ENCODE data around the gene UGT1A4.

Gene UGT1A4

DNA sequence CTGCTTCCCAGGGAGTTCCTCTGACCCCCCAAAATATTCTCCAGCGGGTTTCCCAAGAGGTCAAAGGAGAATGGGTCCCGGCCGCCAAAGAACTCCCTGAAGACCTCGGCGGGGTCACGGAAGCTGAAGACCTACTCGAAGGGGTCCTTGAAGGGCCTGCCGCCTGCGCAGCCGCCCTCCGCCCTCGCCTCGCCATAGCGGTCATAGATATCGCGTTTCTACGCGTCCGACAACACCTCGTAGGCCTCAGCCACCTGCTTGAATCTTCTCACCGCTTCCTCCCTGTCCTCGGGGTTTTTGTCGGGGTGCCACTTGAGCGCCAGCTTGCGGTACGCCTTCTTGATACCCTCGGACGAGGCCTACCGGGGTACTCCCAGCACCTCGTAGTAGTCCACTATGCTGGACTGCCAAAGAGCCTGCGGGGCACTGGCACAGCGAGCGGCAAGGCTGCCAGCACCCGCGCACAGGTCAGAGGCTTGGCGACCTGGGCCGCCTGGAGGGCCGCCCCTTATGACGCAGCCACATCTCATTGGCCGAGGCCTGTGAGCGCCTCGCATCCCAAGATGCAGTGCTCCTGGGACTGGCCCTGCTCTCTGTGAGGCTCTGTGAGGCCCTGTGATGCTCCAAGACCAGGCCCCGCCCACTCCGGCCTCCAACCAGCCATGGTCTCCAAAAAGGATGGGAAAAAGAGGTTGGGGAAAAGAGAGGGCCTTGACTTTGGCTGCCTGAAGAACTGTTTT, 36.5 kb downstream of the UGT1A4 start:
- TF ChIP-seq, protein P1, sequence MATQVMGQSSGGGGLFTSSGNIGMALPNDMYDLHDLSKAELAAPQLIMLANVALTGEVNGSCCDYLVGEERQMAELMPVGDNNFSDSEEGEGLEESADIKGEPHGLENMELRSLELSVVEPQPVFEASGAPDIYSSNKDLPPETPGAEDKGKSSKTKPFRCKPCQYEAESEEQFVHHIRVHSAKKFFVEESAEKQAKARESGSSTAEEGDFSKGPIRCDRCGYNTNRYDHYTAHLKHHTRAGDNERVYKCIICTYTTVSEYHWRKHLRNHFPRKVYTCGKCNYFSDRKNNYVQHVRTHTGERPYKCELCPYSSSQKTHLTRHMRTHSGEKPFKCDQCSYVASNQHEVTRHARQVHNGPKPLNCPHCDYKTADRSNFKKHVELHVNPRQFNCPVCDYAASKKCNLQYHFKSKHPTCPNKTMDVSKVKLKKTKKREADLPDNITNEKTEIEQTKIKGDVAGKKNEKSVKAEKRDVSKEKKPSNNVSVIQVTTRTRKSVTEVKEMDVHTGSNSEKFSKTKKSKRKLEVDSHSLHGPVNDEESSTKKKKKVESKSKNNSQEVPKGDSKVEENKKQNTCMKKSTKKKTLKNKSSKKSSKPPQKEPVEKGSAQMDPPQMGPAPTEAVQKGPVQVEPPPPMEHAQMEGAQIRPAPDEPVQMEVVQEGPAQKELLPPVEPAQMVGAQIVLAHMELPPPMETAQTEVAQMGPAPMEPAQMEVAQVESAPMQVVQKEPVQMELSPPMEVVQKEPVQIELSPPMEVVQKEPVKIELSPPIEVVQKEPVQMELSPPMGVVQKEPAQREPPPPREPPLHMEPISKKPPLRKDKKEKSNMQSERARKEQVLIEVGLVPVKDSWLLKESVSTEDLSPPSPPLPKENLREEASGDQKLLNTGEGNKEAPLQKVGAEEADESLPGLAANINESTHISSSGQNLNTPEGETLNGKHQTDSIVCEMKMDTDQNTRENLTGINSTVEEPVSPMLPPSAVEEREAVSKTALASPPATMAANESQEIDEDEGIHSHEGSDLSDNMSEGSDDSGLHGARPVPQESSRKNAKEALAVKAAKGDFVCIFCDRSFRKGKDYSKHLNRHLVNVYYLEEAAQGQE (IDR thresholded peaks at IDR 0.05; ENCODE audit: insufficient read depth in 1 of 2, low read depth in 2 of 2, low read length in 2 of 2): no peak
- TF ChIP-seq POLR2AphosphoS5 (IDR thresholded peaks at IDR 0.05; ENCODE audit: low read depth, low read length) (no peak), SIN3A (IDR thresholded peaks at IDR 0.05; ENCODE audit: borderline replicate concordance, insufficient read depth, low read length) (no peak), TAF1 (IDR thresholded peaks at IDR 0.05; ENCODE audit: borderline replicate concordance, insufficient read depth, low read length) (no peak), FOXP2 (optimal IDR thresholded peaks at IDR 0.05; ENCODE audit: borderline replicate concordance, extremely low read depth, extremely low read length, insufficient read depth) (no peak)

- TF ChIP-seq POLR2AphosphoS5 (IDR thresholded peaks at IDR 0.05; ENCODE audit: low read depth, low read length): no peak
- TF ChIP-seq, protein P1 (IDR thresholded peaks at IDR 0.05; ENCODE audit: insufficient read depth in 1 of 2, low read depth in 2 of 2, low read length in 2 of 2): no peak
- TF ChIP-seq FOXP2 (optimal IDR thresholded peaks at IDR 0.05; ENCODE audit: borderline replicate concordance, extremely low read depth, extremely low read length, insufficient read depth): no peak
- no peak for TF ChIP-seq TAF1 (IDR thresholded peaks at IDR 0.05; ENCODE audit: borderline replicate concordance, insufficient read depth, low read length)
- no peak for TF ChIP-seq SIN3A (IDR thresholded peaks at IDR 0.05; ENCODE audit: borderline replicate concordance, insufficient read depth, low read length)
Observed at GRCh38 chr2:233756429-233757081, 38.0 kb downstream of the UGT1A4 start.

DNA sequence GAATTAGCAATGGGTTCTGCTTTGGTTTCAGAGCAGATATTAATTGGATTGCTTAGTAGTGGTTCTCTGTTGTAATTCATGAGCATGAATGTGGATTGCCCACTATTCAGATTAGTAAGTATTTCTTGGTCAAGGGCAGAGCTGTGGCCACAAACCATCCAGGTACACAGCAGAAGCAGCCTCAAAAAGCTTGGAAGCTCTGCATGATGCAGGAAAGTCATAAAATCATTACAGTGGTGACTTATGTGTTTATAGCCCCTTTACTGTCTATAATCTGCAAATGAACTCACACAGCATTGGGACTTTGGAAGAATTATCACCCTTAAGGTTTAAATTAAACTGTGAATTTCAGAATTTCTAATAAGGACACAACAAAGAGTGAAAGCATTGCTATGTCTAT, 39.6 kb downstream of the UGT1A4 start:
- no peak for TF ChIP-seq FOXP2 (optimal IDR thresholded peaks at IDR 0.05; ENCODE audit: borderline replicate concordance, extremely low read depth, extremely low read length, insufficient read depth)
- no peak for TF ChIP-seq POLR2AphosphoS5 (IDR thresholded peaks at IDR 0.05; ENCODE audit: low read depth, low read length)
- TF ChIP-seq, protein P1 (IDR thresholded peaks at IDR 0.05; ENCODE audit: insufficient read depth in 1 of 2, low read depth in 2 of 2, low read length in 2 of 2): no peak
- no peak for TF ChIP-seq SIN3A (IDR thresholded peaks at IDR 0.05; ENCODE audit: borderline replicate concordance, insufficient read depth, low read length)
- TF ChIP-seq TAF1 (IDR thresholded peaks at IDR 0.05; ENCODE audit: borderline replicate concordance, insufficient read depth, low read length): no peak

DNA sequence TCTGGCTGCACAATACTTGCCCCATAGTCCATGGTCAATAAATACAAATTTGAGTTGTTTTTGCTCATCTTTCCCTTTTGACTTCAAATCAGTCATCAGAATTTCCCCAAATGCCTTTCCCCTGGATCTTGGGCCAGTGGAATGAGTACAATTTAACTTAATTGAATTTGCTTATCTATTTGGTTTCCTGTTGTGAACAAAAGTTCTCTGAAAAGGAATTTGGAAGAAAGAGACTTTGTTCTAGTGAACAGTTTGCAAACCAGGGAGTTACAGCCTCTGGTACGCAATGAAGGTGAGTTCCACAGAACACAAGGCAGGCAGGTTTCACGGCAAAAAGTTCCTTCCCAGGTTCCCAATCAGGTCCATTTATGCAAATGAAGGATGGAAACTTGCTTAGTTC, 40.3 kb downstream of the UGT1A4 start:
- TF ChIP-seq, protein P1 (IDR thresholded peaks at IDR 0.05; ENCODE audit: insufficient read depth in 1 of 2, low read depth in 2 of 2, low read length in 2 of 2): no peak
- no peak for TF ChIP-seq SIN3A (IDR thresholded peaks at IDR 0.05; ENCODE audit: borderline replicate concordance, insufficient read depth, low read length)
- no peak for TF ChIP-seq FOXP2 (optimal IDR thresholded peaks at IDR 0.05; ENCODE audit: borderline replicate concordance, extremely low read depth, extremely low read length, insufficient read depth)
- no peak for TF ChIP-seq TAF1 (IDR thresholded peaks at IDR 0.05; ENCODE audit: borderline replicate concordance, insufficient read depth, low read length)
- TF ChIP-seq POLR2AphosphoS5 (IDR thresholded peaks at IDR 0.05; ENCODE audit: low read depth, low read length): no peak

All from PFSK-1 (cell line).